Measurements from ENCODE around the gene ADGRF3. TPM values are rescaled to one million over a fixed set of nuclear protein-coding genes. Genes with fewer than 3 reads are reported as not detected.

The ADGRF3 gene
- total and polyA plus RNA-seq, 10 of the 15 experiments (the other 5 are each of a cell fraction or from before 2014, with no cell fraction given): 0.03 to 3.1 (median 0.84) TPM

DNA sequence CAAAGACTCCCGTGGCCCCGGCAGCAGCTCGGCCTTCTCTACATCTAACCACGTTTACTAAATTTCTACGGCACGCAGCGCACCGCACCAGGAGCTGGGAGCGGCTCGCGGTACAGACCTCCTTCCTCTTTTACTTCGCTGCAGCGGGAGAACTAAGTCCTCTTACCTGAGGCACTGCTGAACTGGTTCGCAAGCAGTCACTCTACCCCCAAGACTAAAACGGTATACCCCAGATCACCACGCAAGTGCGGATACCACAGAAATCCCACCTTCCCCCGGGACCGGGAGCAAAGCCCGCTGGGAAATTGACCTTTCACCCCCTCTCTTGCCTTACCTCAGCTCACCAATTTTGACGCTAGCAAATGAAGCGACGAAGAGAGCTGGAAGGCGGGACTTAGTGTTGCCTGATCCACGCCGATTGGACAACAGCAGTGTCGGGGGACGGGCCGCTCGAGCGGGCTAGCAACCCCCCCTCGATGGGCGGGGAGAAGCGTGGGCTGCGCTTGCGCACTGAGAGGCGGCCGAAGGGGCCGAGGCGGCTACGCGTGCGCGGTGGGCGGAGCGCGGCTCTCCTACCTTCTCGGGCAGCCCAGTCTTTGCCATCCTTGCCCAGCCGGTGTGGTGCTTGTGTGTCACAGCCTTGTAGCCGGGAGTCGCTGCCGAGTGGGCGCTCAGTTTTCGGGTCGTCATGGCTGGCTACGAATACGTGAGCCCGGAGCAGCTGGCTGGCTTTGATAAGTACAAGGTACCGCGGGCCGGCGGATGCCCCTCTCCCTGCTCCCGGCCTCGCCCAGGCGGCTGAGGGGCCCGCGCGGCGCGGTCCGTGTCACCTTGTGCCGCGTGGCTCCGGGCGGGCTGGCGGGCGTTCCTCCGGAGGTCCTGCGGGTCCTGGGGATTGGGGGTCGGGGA is 790 bp downstream of the ADGRF3 start, which contains the start of gene SELENOI (continued):
- no peak for TF ChIP-seq CUX1 (IDR thresholded peaks at IDR 0.05; ENCODE audit: insufficient replicate concordance, low read depth, low read length)
- no peak for TF ChIP-seq BCL3 (IDR thresholded peaks at IDR 0.05; ENCODE audit: borderline replicate concordance, insufficient read depth, low read depth, low read length, poor library complexity, severe bottlenecking)
- TF ChIP-seq YY1 (IDR thresholded peaks at IDR 0.05; ENCODE audit: low read depth, low read length): no peak; the same call in 1 of the 2 replicates
- TF ChIP-seq BHLHE40 (IDR thresholded peaks at IDR 0.05; ENCODE audit: borderline replicate concordance in 1 of 2, low read depth in 2 of 2, low read length in 1 of 2): peak in 1 of 2 experiments; percentile 87; a peak in 3 of 4 replicates
- TF ChIP-seq HCFC1 (IDR thresholded peaks at IDR 0.05; ENCODE audit: low read length): peak; percentile 68
- no peak for TF ChIP-seq BMI1 (IDR thresholded peaks at IDR 0.05; ENCODE audit: borderline replicate concordance)
- no peak for TF ChIP-seq ETV6 (conservative IDR thresholded peaks at IDR 0.05 in 1 of 2, IDR thresholded peaks at IDR 0.05 in 1 of 2; ENCODE audit: borderline replicate concordance in 1 of 2, low read depth in 1 of 2)
- TF ChIP-seq NR2F1 (conservative IDR thresholded peaks at IDR 0.05): peak; percentile 98
- TF ChIP-seq JUNB (IDR thresholded peaks at IDR 0.05): no peak
- no peak for TF ChIP-seq ZNF274 (IDR thresholded peaks at IDR 0.05; ENCODE audit: insufficient read depth, insufficient read length)
- TF ChIP-seq NFYA (IDR thresholded peaks at IDR 0.05; ENCODE audit: borderline replicate concordance, low read depth, low read length): no peak
- no peak for TF ChIP-seq ZBTB4 (CRISPR knock-in tag; IDR thresholded peaks at IDR 0.05)
- TF ChIP-seq RB1 (IDR thresholded peaks at IDR 0.05; ENCODE audit: borderline replicate concordance): no peak; the same call in 1 of the 2 replicates
- no peak for TF ChIP-seq SUZ12 (IDR thresholded peaks at IDR 0.05; ENCODE audit: unreplicated experiment)
- peak; percentile 69; the same call in 1 of the 2 replicates for TF ChIP-seq TCF3 (IDR thresholded peaks at IDR 0.05; ENCODE audit: borderline replicate concordance, insufficient read depth, low read depth, low read length)
- peak; percentile 86 for TF ChIP-seq LARP7 (IDR thresholded peaks at IDR 0.05)
- TF ChIP-seq TBL1XR1 (IDR thresholded peaks at IDR 0.05; ENCODE audit: low read depth, low read length): peak; percentile 94

Measured in GM12878 (cell line).